C4-2B (cell line): Measurements from ENCODE around the gene WDR90.
"Not testable (repeated sequence)": the region's sequence is repeated elsewhere in the genome, so short reads cannot be mapped to it uniquely, and the experiment has no call there.

Source experiments
- H3K27ac ChIP-seq: fragments of 450-650 bp; 2 replicates; pipeline ENCODE4 v1.5.1; 2017
- CTCF ChIP-seq: fragments of 450-650 bp; conservative IDR thresholded peaks from 2 replicates; pipeline ENCODE4 v1.5.1; 2017; ENCODE audit warnings: mild to moderate bottlenecking
- ZFX ChIP-seq: fragments of 450-650 bp; IDR thresholded peaks from 2 replicates; pipeline ENCODE4 v1.6.1; 2017

Gene WDR90

GRCh38 chr16:712740-713250 lies 63.6 kb downstream of the WDR90 start:
- TF ChIP-seq CTCF = peak; percentile 48
- H3K27ac ChIP-seq = not testable (repeated sequence)

- TF ChIP-seq ZFX = no peak
- peak overlapping the region; percentile 82 for H3K27ac ChIP-seq
These were observed 64.9 kb downstream of the WDR90 start for GRCh38 chr16:714079-714478.

GRCh38 chr16:714558-715476 lies 65.7 kb downstream of the WDR90 start, which contains the start of gene METRN:
Gene METRN, plus strand, starts transcription at chr16:715118. Its CDS starts 172 bp downstream, at chr16:715290.
- no peak for TF ChIP-seq ZFX
- no peak for TF ChIP-seq CTCF
- peak within 1 kb of the TSS; percentile 82 for H3K27ac ChIP-seq

- peak overlapping the region; percentile 82 for H3K27ac ChIP-seq
- peak; percentile 62 for TF ChIP-seq CTCF
- peak; percentile 73 for TF ChIP-seq ZFX
These were observed 66.5 kb downstream of the WDR90 start for GRCh38 chr16:715477-716199.

- peak overlapping the region; percentile 82 for H3K27ac ChIP-seq
- TF ChIP-seq ZFX = no peak
- no peak for TF ChIP-seq CTCF
These were observed 67.0 kb downstream of the WDR90 start for GRCh38 chr16:716200-716568.

GRCh38 chr16:716768-717325 lies 67.7 kb downstream of the WDR90 start:
- peak overlapping the region; percentile 82 for H3K27ac ChIP-seq
- TF ChIP-seq ZFX (no peak), CTCF (no peak)
